ENCODE data around the gene TEX22. TPM values are rescaled to one million over a fixed set of nuclear protein-coding genes. Genes with fewer than 3 reads are reported as not detected.

The TEX22 gene
- total RNA-seq, 2 experiments from 2014 or later: 2.0 to 2.6 TPM

DNA sequence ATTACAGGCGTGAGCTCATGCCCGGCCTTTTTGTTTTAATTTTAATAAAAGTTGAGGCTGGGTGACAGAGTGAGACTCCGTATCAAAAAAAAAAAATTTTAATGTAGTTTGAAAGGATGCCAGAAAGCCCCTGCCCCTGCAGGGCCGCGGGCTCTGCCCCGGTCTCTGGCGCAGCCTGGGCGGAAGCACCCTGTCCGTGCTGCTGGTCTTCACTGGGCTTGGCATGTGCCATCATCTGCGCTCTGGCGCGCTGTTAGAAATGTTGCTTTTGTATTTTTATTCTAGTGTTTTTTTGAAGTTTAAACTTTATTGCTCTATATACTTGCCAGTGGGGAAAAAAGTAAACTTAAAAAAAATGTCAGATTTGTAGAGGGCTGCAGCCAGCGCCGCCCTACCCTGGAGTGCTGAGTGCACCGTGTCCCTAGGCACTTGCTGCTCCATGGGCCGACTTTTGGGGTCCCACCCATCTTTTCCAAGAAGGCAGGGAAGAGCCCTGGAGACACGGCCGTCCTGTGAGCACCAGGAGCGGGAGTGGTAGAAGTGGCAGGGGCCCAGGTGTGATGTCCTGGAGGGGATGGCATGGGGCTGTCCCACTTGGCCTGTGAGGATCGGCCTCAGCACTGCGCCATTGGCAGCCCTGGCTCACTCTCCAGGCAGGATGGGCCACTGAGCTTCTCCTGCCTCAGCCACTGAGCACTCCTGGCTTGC, 25.3 kb downstream of the TEX22 start:
- no peak overlapping the region for H3K27ac Mint-ChIP-seq
- H3K4me3 Mint-ChIP-seq: no peak overlapping the region

DNA sequence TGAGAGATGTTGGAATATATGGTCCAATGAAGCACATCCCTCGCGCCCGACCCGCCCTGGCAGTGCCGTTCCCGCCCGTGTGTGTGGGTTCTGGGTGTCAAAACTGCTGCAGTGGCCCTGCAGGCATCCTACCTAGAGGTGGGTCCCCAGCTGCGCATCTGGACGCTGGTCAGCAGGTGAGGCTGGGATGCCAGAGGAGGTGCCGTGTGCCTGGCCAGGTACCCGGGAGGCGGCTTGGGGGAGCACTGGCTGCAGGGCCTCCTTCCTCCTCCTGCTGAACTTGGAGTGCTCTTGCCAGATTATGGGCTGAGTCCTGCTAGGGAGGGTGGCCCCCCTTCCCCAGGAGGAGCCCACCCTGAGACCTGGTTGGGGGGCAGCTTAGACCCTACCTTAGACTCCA, 26.5 kb downstream of the TEX22 start:
- DNase-seq: no peak
- intact Hi-C loops (cut with micrococcal nuclease): no loop called here
- Mint-ChIP-seq H3K4me1 (ENCODE audit: low read depth) (peaks cover 30% of the 10 kb centered on the region), H3K36me3 (ENCODE audit: low read depth) (peaks cover 33% of the 10 kb centered on the region), H3K9me3 (no peaks in the 10 kb centered on the region), H3K27ac (no peak overlapping the region), H3K4me3 (no peak overlapping the region), H3K27me3 (ENCODE audit: low read depth) (no peaks in the 10 kb centered on the region)
- CTCF ChIA-PET: interaction anchor here (0.5 to 1.1 kb wide), 2 partner anchors 56 to 83 kb away, joined by 4 read pairs; no protein-coding TSS in a partner anchor

More for the DNA sequence above, 25.3 kb downstream of the TEX22 start:
- CTCF ChIA-PET: no interaction called here
- Mint-ChIP-seq H3K27me3 (ENCODE audit: low read depth) (no peaks in the 10 kb centered on the region), H3K36me3 (ENCODE audit: low read depth) (peaks cover 33% of the 10 kb centered on the region), H3K9me3 (no peaks in the 10 kb centered on the region), H3K4me1 (ENCODE audit: low read depth) (peaks cover 34% of the 10 kb centered on the region)
- intact Hi-C loops (cut with micrococcal nuclease): no loop called here
- no peak for DNase-seq

DNA sequence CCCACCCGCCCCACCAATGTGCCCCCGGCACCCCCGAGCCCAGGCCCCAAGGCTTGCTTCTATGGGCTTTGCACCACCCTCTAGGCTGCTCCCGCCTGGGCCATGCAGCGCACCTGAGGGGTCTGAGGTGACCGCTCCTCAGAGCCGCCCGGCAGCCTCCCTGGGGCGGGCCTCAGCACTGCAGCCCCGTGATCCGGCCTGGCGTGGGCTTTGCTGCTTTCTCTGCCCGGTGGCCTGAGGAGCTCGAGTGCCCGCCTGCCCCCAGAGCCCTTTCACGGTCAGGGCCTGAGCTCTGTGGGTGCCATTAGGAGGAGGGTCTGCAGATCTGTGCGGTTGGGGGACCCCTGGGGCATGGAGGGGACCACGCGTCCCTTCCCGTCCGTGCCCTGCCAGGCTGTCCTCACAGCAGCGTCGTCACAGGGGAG, 27.5 kb downstream of the TEX22 start:
- CTCF ChIA-PET: no interaction called here
- no peak overlapping the region for H3K27ac Mint-ChIP-seq
- no peak overlapping the region for H3K4me3 Mint-ChIP-seq
- peaks cover 38% of the 10 kb centered on the region for H3K36me3 Mint-ChIP-seq (ENCODE audit: low read depth)
- no peaks in the 10 kb centered on the region for H3K27me3 Mint-ChIP-seq (ENCODE audit: low read depth)
- no peaks in the 10 kb centered on the region for H3K9me3 Mint-ChIP-seq
- intact Hi-C loops (cut with micrococcal nuclease): no loop called here
- DNase-seq: no peak
- H3K4me1 Mint-ChIP-seq (ENCODE audit: low read depth): peaks cover 29% of the 10 kb centered on the region

DNA sequence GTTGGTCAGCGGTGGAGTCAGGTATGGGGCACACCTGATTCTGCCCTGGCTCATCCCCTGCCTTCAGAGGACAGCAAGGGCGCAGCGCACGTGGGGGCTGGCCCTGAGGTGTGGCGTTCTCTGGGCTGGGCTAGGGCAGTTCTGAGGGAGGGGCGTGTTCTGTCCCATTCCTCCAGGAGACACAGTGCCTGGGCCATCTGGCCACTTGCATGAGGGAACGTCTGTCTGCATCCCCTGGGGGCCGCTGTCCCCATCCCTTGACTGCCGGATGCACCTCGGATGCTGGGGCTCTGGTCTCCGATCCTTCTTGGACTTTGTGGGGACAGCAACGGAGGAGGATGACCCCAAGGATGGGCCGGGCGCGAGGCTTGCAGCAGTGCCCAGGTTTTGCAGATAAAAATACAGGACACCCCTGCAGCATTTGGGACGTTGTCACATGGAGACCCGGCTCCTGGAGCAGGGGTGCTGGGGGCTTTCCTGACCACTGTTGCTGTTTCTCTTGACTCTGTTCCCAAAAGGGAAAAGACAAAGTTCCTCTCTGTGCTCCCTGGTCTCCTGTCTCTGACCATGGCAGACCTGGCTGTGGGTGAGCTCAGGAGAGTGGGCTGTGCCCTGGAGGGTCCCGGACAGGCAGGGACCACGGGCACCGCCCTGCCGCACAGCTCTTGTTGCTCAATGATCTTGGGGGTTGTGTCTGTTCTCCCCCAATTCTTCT, 28.2 kb downstream of the TEX22 start:
- intact Hi-C loops (cut with micrococcal nuclease): no loop called here
- H3K9me3 Mint-ChIP-seq: no peaks in the 10 kb centered on the region
- no peaks in the 10 kb centered on the region for H3K27me3 Mint-ChIP-seq (ENCODE audit: low read depth)
- H3K27ac Mint-ChIP-seq: no peak overlapping the region
- H3K36me3 Mint-ChIP-seq (ENCODE audit: low read depth): peaks cover 37% of the 10 kb centered on the region
- DNase-seq: no peak
- H3K4me3 Mint-ChIP-seq: no peak overlapping the region
- CTCF ChIA-PET: no interaction called here
- peaks cover 23% of the 10 kb centered on the region for H3K4me1 Mint-ChIP-seq (ENCODE audit: low read depth)

DNA sequence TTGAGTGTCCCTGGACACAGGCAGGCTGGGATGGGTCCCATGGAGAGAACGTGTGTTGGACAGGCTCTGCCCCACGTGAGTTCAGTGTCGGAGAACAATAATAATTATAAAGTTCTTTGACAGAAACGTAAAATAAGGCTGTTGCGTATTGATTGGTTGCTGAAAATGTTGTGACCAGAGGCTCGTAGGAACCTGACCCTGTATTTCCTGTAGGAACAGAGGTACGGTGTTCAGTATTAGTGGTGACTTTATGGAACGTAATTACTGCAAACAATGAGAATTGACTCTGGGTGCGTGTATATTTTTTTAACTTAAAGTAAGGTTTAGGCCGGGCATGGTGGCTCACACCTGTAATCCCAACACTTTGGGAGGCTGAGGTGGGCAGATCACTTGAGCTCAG, 29.1 kb downstream of the TEX22 start:
- CTCF ChIA-PET: interaction anchor here (0.7 to 1.3 kb wide), 2 partner anchors 35 to 54 kb away, joined by 3 read pairs; no protein-coding TSS in a partner anchor
- H3K9me3 Mint-ChIP-seq: no peaks in the 10 kb centered on the region
- no peaks in the 10 kb centered on the region for H3K27me3 Mint-ChIP-seq (ENCODE audit: low read depth)
- H3K4me1 Mint-ChIP-seq (ENCODE audit: low read depth): peaks cover 15% of the 10 kb centered on the region
- no peak overlapping the region for H3K4me3 Mint-ChIP-seq
- intact Hi-C loops (cut with micrococcal nuclease): no loop called here
- no peak for DNase-seq
- no peak overlapping the region for H3K27ac Mint-ChIP-seq
- peaks cover 33% of the 10 kb centered on the region for H3K36me3 Mint-ChIP-seq (ENCODE audit: low read depth)

DNA sequence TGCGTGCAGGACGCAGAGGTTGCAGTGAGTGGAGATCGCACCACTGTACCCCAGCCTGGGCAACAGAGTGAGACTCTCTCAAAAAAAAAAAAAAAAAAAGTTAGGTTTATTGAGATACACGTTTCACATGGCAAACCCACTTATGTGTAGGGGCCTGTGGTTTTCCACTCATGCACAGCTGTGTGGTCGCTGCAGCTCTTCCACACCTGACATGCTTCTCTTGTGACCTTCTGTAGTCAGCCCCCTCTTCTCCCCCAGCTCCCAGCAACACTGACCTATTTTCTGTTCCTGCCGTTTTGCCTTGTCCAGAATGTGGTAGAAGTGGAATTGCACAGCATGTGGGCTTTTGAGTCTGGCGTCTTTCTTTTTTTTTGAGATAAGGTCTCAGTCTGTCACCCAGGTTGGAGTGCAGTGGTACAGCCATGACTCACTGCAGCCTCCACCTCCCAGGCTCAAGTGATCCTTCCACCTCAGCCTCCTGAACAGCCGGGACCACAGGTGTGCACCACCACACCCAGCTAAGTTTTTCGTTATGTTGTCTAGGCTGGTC, 29.7 kb downstream of the TEX22 start:
- intact Hi-C loops (cut with micrococcal nuclease): no loop called here
- Mint-ChIP-seq H3K4me1 (ENCODE audit: low read depth) (peaks cover 9% of the 10 kb centered on the region), H3K4me3 (no peak overlapping the region), H3K27ac (no peak overlapping the region), H3K27me3 (ENCODE audit: low read depth) (no peaks in the 10 kb centered on the region), H3K9me3 (no peaks in the 10 kb centered on the region), H3K36me3 (ENCODE audit: low read depth) (peaks cover 33% of the 10 kb centered on the region)
- no peak for DNase-seq
- CTCF ChIA-PET: interaction anchor here (0.7 to 1.3 kb wide), 2 partner anchors 36 to 53 kb away, joined by 3 read pairs; no protein-coding TSS in a partner anchor

DNA sequence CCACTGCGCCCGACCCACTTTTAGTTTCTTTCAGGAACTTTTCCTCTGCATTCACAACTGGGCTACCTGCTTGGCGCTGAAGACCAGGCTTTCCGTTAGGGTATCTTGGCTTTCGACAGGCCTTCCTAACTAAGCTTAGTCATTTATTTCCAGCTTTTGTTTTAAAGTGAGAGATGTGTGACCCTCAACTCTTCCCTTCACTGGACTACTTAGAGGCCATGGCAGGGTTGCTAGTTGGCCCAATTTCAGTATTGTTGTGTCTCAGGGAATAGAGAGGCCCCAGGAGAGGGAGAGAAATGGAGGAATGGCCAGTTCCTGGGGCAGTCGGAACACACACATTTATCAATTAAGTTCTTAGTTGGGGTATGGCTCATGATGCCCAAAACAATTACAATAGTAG, 31.7 kb downstream of the TEX22 start:
- DNase-seq: no peak
- Mint-ChIP-seq H3K36me3 (ENCODE audit: low read depth) (peaks cover 30% of the 10 kb centered on the region), H3K9me3 (no peaks in the 10 kb centered on the region), H3K4me1 (ENCODE audit: low read depth) (peaks cover 7% of the 10 kb centered on the region), H3K27ac (no peak overlapping the region), H3K27me3 (ENCODE audit: low read depth) (no peaks in the 10 kb centered on the region), H3K4me3 (no peak overlapping the region)
- CTCF ChIA-PET: interaction anchor here (2.4 kb wide), 1 partner anchor 59 kb away, joined by 6 read pairs; no protein-coding TSS in a partner anchor
- intact Hi-C loops (cut with micrococcal nuclease): no loop called here

DNA sequence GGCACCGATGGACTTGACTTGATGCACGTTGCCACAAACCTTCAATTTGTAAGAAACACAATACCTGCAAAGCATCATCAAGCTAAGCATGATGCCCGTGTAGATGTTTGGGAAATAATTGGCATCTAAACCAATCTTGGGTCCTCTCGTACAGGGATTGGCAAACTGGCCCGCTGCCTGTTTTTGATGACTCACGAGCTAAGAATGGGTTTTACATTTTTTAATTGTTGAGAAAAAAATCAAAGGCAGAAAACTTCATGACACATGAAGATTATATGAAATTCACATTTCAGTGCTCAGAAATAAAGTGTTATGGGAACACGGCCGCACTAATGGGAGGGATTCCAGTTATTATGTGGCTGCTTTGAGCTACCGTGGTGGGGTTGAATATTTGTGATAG, 32.2 kb downstream of the TEX22 start:
- H3K4me3 Mint-ChIP-seq: no peak overlapping the region
- H3K27me3 Mint-ChIP-seq (ENCODE audit: low read depth): no peaks in the 10 kb centered on the region
- CTCF ChIA-PET: interaction anchor here (2.4 kb wide), 1 partner anchor 59 kb away, joined by 6 read pairs; no protein-coding TSS in a partner anchor
- intact Hi-C loops (cut with micrococcal nuclease): no loop called here
- H3K9me3 Mint-ChIP-seq: no peaks in the 10 kb centered on the region
- no peak for DNase-seq
- peaks cover 7% of the 10 kb centered on the region for H3K4me1 Mint-ChIP-seq (ENCODE audit: low read depth)
- peaks cover 30% of the 10 kb centered on the region for H3K36me3 Mint-ChIP-seq (ENCODE audit: low read depth)
- H3K27ac Mint-ChIP-seq: no peak overlapping the region

DNA sequence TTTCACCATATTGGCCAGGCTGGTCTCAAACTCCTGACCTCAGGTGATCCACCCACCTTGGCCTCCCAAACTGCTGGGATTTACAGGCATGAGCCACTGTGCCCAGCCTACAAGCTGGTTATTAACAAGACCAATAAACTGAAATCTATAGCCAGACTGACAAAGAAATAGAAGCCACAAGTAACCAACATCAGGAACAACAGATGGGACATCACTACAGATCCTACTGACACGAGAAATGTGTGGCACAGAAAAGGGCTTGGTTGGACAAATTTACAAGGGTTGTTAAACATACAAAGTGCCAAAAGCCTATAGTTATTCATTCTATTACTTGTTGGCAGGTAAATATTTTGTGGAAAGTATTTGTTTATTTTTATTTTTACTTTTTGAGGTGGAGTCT, 32.9 kb downstream of the TEX22 start:
- Mint-ChIP-seq H3K36me3 (ENCODE audit: low read depth) (peaks cover 26% of the 10 kb centered on the region), H3K27ac (no peak overlapping the region), H3K9me3 (no peaks in the 10 kb centered on the region), H3K27me3 (ENCODE audit: low read depth) (no peaks in the 10 kb centered on the region), H3K4me1 (ENCODE audit: low read depth) (peaks cover 5% of the 10 kb centered on the region), H3K4me3 (no peak overlapping the region)
- CTCF ChIA-PET: interaction anchor here (2.4 kb wide), 1 partner anchor 60 kb away, joined by 6 read pairs; no protein-coding TSS in a partner anchor
- no peak for DNase-seq
- intact Hi-C loops (cut with micrococcal nuclease): no loop called here

DNA sequence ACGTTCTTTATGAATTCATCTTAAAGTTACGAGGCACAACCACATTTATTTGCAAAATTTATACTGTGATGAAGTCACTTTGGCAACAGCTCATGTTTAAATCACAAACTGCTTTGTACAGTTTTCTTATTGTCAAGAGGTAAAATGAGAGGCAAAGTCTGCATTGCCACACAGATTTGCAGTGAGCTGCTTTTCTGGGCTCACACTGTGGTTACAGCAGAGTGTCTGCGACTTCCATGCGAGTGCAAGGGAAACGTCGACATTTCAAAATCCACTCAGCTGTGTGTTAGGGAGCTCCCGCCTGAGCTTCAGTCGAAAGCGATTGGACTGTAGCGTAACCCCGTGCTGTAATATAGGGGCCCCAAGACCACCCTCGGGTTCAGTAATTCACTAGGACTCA, 34.3 kb downstream of the TEX22 start:
- CTCF ChIA-PET: interaction anchor here (1.2 kb wide), 1 partner anchor 57 kb away, joined by 3 read pairs; no protein-coding TSS in a partner anchor
- no peaks in the 10 kb centered on the region for H3K27me3 Mint-ChIP-seq (ENCODE audit: low read depth)
- DNase-seq: no peak
- peaks cover 15% of the 10 kb centered on the region for H3K36me3 Mint-ChIP-seq (ENCODE audit: low read depth)
- H3K4me3 Mint-ChIP-seq: no peak overlapping the region
- H3K9me3 Mint-ChIP-seq: no peaks in the 10 kb centered on the region
- H3K4me1 Mint-ChIP-seq (ENCODE audit: low read depth): no peaks in the 10 kb centered on the region
- H3K27ac Mint-ChIP-seq: no peak overlapping the region
- intact Hi-C loops (cut with micrococcal nuclease): no loop called here

DNA sequence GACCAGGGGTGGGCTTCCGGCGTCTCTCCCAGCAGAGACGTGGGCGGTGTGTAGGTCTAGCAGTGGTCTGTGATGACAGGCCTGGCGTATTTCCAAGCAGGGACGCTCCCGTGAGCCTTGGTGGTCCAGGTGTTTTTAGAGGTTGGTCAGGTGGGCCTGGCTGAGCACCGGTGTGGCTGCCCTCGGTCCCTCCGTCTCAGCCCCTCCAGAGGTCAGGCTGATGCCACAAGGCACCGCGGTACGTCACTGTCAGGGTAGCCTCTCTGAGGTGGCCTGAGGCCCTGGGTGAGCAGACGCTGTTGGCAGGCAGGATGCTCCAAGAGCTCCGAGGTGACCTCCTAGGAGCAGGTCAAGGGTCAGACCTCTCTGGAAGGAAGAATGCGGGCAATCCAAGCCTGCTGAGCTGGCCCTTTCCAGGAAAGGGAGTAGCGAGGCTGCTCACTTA, 34.8 kb downstream of the TEX22 start:
- no peaks in the 10 kb centered on the region for H3K27me3 Mint-ChIP-seq (ENCODE audit: low read depth)
- CTCF ChIA-PET: interaction anchor here (1.2 kb wide), 1 partner anchor 57 kb away, joined by 3 read pairs; no protein-coding TSS in a partner anchor
- H3K4me1 Mint-ChIP-seq (ENCODE audit: low read depth): no peaks in the 10 kb centered on the region
- H3K36me3 Mint-ChIP-seq (ENCODE audit: low read depth): peaks cover 13% of the 10 kb centered on the region
- no peak overlapping the region for H3K4me3 Mint-ChIP-seq
- DNase-seq: no peak
- no peaks in the 10 kb centered on the region for H3K9me3 Mint-ChIP-seq
- intact Hi-C loops (cut with micrococcal nuclease): no loop called here
- no peak overlapping the region for H3K27ac Mint-ChIP-seq

DNA sequence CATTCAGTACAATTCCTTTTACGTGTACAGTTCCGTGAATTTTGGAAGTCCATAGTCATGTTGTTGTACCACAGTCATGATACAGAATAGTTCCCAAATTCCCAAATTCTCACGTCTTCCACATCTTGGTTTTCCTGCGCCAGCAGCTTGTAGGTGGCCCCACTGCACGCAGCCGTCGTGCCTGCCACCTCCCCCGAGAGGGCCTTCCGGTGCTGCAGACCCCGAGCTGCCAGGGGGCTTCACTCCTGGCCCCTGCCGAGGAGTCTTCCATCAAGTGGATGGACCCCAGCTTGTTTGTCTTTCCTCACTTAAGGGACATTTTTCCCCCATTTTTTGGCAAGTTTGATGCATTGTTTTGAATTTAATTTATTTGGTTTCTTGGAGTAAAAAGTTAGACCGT, 38.1 kb downstream of the TEX22 start:
- CTCF ChIA-PET: interaction anchor here (0.6 to 1.6 kb wide), 3 partner anchors 53 to 254 kb away, joined by 3 to 7 read pairs (median 5); no protein-coding TSS in a partner anchor
- no peak for DNase-seq

More for the DNA sequence above, 38.1 kb downstream of the TEX22 start:
- H3K4me3 Mint-ChIP-seq: no peak overlapping the region
- H3K27ac Mint-ChIP-seq: no peak overlapping the region
- H3K4me1 Mint-ChIP-seq (ENCODE audit: low read depth): no peaks in the 10 kb centered on the region
- H3K9me3 Mint-ChIP-seq: no peaks in the 10 kb centered on the region
- intact Hi-C loops (cut with micrococcal nuclease): no loop called here
- no peaks in the 10 kb centered on the region for H3K27me3 Mint-ChIP-seq (ENCODE audit: low read depth)
- H3K36me3 Mint-ChIP-seq (ENCODE audit: low read depth): peaks cover 1% of the 10 kb centered on the region
